K562 (cell line): ENCODE results near the gene IP6K2. TPM values are rescaled to one million over a fixed set of nuclear protein-coding genes. Genes with fewer than 3 reads are reported as not detected.

Experiments
- ATF7 ChIP-seq: fragments of 450-650 bp; IDR thresholded peaks from 2 replicates; pipeline ENCODE4 v1.7.1; 2014; ENCODE audit warnings: mild to moderate bottlenecking, moderate library complexity
- CC2D1A ChIP-seq: fragments of 450-650 bp; IDR thresholded peaks from 2 replicates; pipeline ENCODE4 v1.6.1; 2017; ENCODE audit warnings: mild to moderate bottlenecking
- CCNT2 ChIP-seq: IDR thresholded peaks from 2 replicates; pipeline ENCODE4 v1.6.1; 2011; ENCODE audit warnings: borderline replicate concordance, low read depth, mild to moderate bottlenecking, moderate library complexity, mixed read lengths, low read length; ENCODE audit not compliant: insufficient read length; ENCODE audit errors: extremely low read depth
- CHD2 ChIP-seq: IDR thresholded peaks from 2 replicates; pipeline ENCODE4 v1.6.1; 2011; ENCODE audit warnings: low read depth, low read length
- EP400 ChIP-seq: fragments of 450-650 bp; IDR thresholded peaks from 2 replicates; pipeline ENCODE4 v1.6.1; 2017; ENCODE audit warnings: antibody characterized with exemption, mild to moderate bottlenecking, moderate library complexity
- FOXA3 ChIP-seq, 2 experiments: fragments of 450-650 bp in 1 of 2; sonication (generic) in 1 of 2; formaldehyde crosslinking; IDR thresholded peaks in 1 of 2; conservative IDR thresholded peaks in 1 of 2; 2 replicates each; pipeline versions ENCODE4 v1.4.0 to v1.8.0; 2020 to 2022; ENCODE audit warnings: mild to moderate bottlenecking in 2 of 2, missing genetic modification reagents in 1 of 2
- FOXM1 ChIP-seq, 2 experiments: fragments of 450-650 bp in 1 of 2; sonication (generic) in 1 of 2; formaldehyde crosslinking in 1 of 2; IDR thresholded peaks; 2 replicates each; pipeline versions ENCODE4 v1.6.1 to v1.9.0; 2017 to 2022; ENCODE audit warnings: low read depth in 2 of 2, mild to moderate bottlenecking in 2 of 2, missing genetic modification reagents in 1 of 2, moderate library complexity in 1 of 2
- HOXB6 ChIP-seq: fragments of 250-450 bp; sonication (Bioruptor Pico); IDR thresholded peaks from 2 replicates; pipeline ENCODE4 v1.5.1; 2022; ENCODE audit warnings: mild to moderate bottlenecking, borderline replicate concordance
- JUN ChIP-seq, 2 experiments: sonication (generic) in 1 of 2; formaldehyde crosslinking in 1 of 2; IDR thresholded peaks; 2 replicates each; pipeline versions ENCODE4 v1.6.1 to v1.8.0; 2012 to 2022; ENCODE audit warnings: borderline replicate concordance in 2 of 2, mild to moderate bottlenecking in 2 of 2, improper control_type of control experiment in 1 of 2, low read depth in 1 of 2, low read length in 1 of 2, missing genetic modification reagents in 1 of 2
- KLF13 ChIP-seq: fragments of 450-650 bp; IDR thresholded peaks from 2 replicates; pipeline ENCODE4 v1.6.1; 2016; ENCODE audit warnings: missing genetic modification characterization, low read depth, mild to moderate bottlenecking, missing compliant biosample characterization, moderate library complexity, borderline replicate concordance
- MCM7 ChIP-seq, 2 experiments: fragments of 450-650 bp; IDR thresholded peaks; 2 replicates each; pipeline ENCODE4 v1.6.1; 2016 to 2018
- MECOM ChIP-seq: fragments of 250-450 bp; sonication (Bioruptor Pico); IDR thresholded peaks from 2 replicates; pipeline ENCODE4 v1.8.0; 2022; ENCODE audit warnings: inconsistent platforms
- MTA2 ChIP-seq: fragments of 450-650 bp; IDR thresholded peaks from 2 replicates; pipeline ENCODE4 v1.6.1; 2016; ENCODE audit warnings: low read depth
- PPARD ChIP-seq: fragments of 250-450 bp; sonication (Bioruptor Pico); IDR thresholded peaks from 2 replicates; pipeline ENCODE4 v1.8.0; 2022; ENCODE audit warnings: inconsistent platforms, mild to moderate bottlenecking, moderate library complexity
- RBM17 ChIP-seq: fragments of 200-400 bp; formaldehyde crosslinking; IDR thresholded peaks from 2 replicates; pipeline ENCODE4 v1.6.1; 2017; ENCODE audit warnings: low read depth, mild to moderate bottlenecking, low read length, borderline replicate concordance
- RFX1 ChIP-seq: fragments of 450-650 bp; IDR thresholded peaks from 2 replicates; pipeline ENCODE4 v1.6.1; 2016; ENCODE audit warnings: mild to moderate bottlenecking, moderate library complexity
- STAG1 ChIP-seq: sonication (generic); formaldehyde crosslinking; IDR thresholded peaks from 2 replicates; pipeline ENCODE4 v1.5.0; 2020; ENCODE audit warnings: missing genetic modification reagents, borderline replicate concordance
- WHSC1 ChIP-seq: IDR thresholded peaks from one replicate; pipeline ENCODE4 v1.6.1; 2012; ENCODE audit warnings: low read length, control low read depth, inconsistent platforms
- XRCC3 ChIP-seq: fragments of 450-650 bp; IDR thresholded peaks from 2 replicates; pipeline ENCODE4 v1.6.1; 2017; ENCODE audit warnings: mild to moderate bottlenecking, moderate library complexity
- ZNF24 ChIP-seq: fragments of 450-650 bp; IDR thresholded peaks from 2 replicates; pipeline ENCODE4 v1.6.1; 2016
- ZNF354B ChIP-seq: fragments of 250-450 bp; sonication (Bioruptor Pico); IDR thresholded peaks from 2 replicates; pipeline ENCODE4 v1.4.0; 2020
- ZNF445 ChIP-seq: fragments of 250-450 bp; sonication (Bioruptor Pico); IDR thresholded peaks from 2 replicates; pipeline ENCODE4 v1.4.0; 2020; ENCODE audit warnings: low read depth, mild to moderate bottlenecking, moderate library complexity
- ZNF695 ChIP-seq: fragments of 450-650 bp; formaldehyde crosslinking; IDR thresholded peaks from 2 replicates; pipeline ENCODE4 v1.4.0; 2020; ENCODE audit warnings: mild to moderate bottlenecking, moderate library complexity
- ZSCAN32 ChIP-seq: fragments of 450-650 bp; formaldehyde crosslinking; IDR thresholded peaks from 2 replicates; pipeline ENCODE4 v1.4.0; 2020; ENCODE audit warnings: mild to moderate bottlenecking, moderate library complexity
- ZZZ3 ChIP-seq: fragments of 450-650 bp; IDR thresholded peaks from 2 replicates; pipeline ENCODE4 v1.6.1; 2016; ENCODE audit warnings: antibody characterized with exemption, mild to moderate bottlenecking, moderate library complexity
- polyA plus RNA-seq, 8 experiments: library from polyadenylated mRNA; depleted of rRNA in 4 of 8; stranded (reverse) in 5 of 8; unstranded in 3 of 8; fragments of >200 nt; fragmentation: Nextera tagmentation in 2 of 8; fragmentation: Illumina TruSeq in 1 of 8; extraction: Ambion mirVana in 2 of 8; extraction: Trizol in 1 of 8; gene quantifications; 2 replicates each; pipeline versions ENCODE4 v1.2.1 to v1.2.3, GENCODE V29; 2011 to 2014; ENCODE audit warnings: inconsistent platforms in 1 of 8, missing spikeins in 1 of 8
- total RNA-seq, 7 experiments: library from RNA; depleted of rRNA in 6 of 7; stranded (reverse); fragments of >200 nt in 6 of 7; fragmentation: Illumina TruSeq in 2 of 7; extraction: Trizol in 2 of 7; gene quantifications; 2 replicates each; pipeline versions ENCODE4 v1.2.1 to v1.2.3, GENCODE V29; 2011 to 2021; ENCODE audit warnings: low replicate concordance in 1 of 7
- TF ChIP-seq, protein P1 (sequence below), 2 experiments: fragments of 200-800 bp in 1 of 2; sonication (Bioruptor generic) in 1 of 2; sonication (generic) in 1 of 2; formaldehyde crosslinking in 1 of 2; IDR thresholded peaks in 1 of 2; conservative IDR thresholded peaks in 1 of 2; 2 replicates each; pipeline versions ENCODE4 v1.5.0 to v1.6.1; 2016 to 2020; ENCODE audit warnings: missing compliant biosample characterization in 1 of 2, missing genetic modification characterization in 1 of 2, missing genetic modification reagents in 1 of 2
- TF ChIP-seq, protein P2 (sequence below): fragments of 450-650 bp; IDR thresholded peaks from 2 replicates; pipeline ENCODE4 v1.6.1; 2016; ENCODE audit warnings: missing biosample characterization, missing genetic modification characterization

Gene IP6K2
- total and polyA plus RNA-seq, 9 of the 15 experiments (the other 6 are each of a cell fraction or from before 2014, with no cell fraction given), result 19.6 to 78.1 (median 48.0) TPM

DNA sequence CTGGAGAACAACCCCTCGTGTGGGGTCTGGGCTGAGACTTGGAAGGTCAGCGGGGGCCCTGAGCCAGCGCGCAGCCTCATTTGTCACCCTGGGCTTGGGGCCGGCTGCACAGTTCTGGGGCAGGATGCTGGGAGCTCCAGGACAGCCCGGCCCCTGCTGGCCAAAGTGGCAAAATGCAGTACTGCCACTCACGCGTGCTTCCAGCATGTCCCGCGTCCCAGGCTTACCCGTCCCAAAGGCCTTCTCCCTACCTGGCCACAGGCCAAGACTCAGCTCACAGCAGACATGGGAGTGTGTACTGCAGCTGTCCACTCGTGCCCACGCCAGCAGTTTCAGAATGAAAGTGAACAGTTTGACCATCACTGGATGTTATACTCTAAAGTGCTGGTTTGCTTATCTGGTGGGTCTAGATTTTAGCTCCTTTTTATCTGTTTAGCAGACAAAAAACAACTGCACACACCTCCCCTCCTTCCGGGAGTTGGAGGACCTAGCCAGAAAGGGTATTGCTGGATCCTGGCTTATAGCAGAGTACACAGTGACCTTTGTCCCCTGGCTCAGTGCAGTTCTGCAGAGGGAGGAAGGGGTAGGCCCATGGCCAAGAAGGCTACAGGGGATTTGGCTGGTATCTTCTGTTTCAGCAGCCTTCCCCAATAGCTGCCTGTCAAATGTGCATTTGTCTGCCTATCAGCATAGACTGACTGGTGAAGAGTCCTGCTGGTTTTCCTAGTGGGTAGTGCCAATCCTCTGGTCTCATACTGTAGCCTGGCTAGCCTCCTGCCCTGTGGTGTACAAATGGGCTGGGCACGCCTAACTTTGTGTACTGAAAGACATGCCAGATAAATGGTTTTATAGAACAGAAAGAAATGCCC is 23.2 kb upstream of the IP6K2 start (continued):
- TF ChIP-seq, protein P1, sequence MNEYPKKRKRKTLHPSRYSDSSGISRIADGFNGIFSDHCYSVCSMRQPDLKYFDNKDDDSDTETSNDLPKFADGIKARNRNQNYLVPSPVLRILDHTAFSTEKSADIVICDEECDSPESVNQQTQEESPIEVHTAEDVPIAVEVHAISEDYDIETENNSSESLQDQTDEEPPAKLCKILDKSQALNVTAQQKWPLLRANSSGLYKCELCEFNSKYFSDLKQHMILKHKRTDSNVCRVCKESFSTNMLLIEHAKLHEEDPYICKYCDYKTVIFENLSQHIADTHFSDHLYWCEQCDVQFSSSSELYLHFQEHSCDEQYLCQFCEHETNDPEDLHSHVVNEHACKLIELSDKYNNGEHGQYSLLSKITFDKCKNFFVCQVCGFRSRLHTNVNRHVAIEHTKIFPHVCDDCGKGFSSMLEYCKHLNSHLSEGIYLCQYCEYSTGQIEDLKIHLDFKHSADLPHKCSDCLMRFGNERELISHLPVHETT (CRISPR knock-in tag; conservative IDR thresholded peaks at IDR 0.05 in 1 of 2, IDR thresholded peaks at IDR 0.05 in 1 of 2), result no peak
- TF ChIP-seq PPARD (CRISPR knock-in tag) (no peak), RBM17 (no peak), CC2D1A (no peak), EP400 (peak; percentile 59; the same call in 1 of the 2 replicates), ZNF445 (CRISPR knock-in tag) (no peak), KLF13 (tag) (no peak), ZNF695 (no peak), CCNT2 (peak; percentile 11), FOXM1 (IDR thresholded peaks at IDR 0.05; ENCODE audit: low read depth) (no peak), FOXM1 (CRISPR knock-in tag; IDR thresholded peaks at IDR 0.05; ENCODE audit: low read depth) (no peak), JUN (IDR thresholded peaks at IDR 0.05; ENCODE audit: borderline replicate concordance, low read depth, low read length) (no peak), JUN (CRISPR knock-in tag; IDR thresholded peaks at IDR 0.05; ENCODE audit: borderline replicate concordance) (no peak), ZNF354B (CRISPR knock-in tag) (no peak), ATF7 (0 out of 2 replicates have a peak, but pooled peaks have one; percentile 38), FOXA3 (CRISPR knock-in tag; conservative IDR thresholded peaks at IDR 0.05 in 1 of 2, IDR thresholded peaks at IDR 0.05 in 1 of 2) (no peak), MCM7 (IDR thresholded peaks at IDR 0.05) (no peak), STAG1 (CRISPR knock-in tag) (peak; percentile 41), RFX1 (no peak), MECOM (CRISPR knock-in tag) (no peak), XRCC3 (no peak), MTA2 (no peak), ZNF24 (no peak), CHD2 (no peak), ZSCAN32 (CRISPR knock-in tag) (no peak), WHSC1 (no peak), ZZZ3 (no peak), HOXB6 (CRISPR knock-in tag) (no peak)
- TF ChIP-seq, protein P2, sequence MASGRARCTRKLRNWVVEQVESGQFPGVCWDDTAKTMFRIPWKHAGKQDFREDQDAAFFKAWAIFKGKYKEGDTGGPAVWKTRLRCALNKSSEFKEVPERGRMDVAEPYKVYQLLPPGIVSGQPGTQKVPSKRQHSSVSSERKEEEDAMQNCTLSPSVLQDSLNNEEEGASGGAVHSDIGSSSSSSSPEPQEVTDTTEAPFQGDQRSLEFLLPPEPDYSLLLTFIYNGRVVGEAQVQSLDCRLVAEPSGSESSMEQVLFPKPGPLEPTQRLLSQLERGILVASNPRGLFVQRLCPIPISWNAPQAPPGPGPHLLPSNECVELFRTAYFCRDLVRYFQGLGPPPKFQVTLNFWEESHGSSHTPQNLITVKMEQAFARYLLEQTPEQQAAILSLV (tag), result no peak
